ENCODE data around the gene HINFP.
"Not testable (repeated sequence)": the region's sequence is repeated elsewhere in the genome, so short reads cannot be mapped to it uniquely, and the experiment has no call there.

HINFP gene

DNA sequence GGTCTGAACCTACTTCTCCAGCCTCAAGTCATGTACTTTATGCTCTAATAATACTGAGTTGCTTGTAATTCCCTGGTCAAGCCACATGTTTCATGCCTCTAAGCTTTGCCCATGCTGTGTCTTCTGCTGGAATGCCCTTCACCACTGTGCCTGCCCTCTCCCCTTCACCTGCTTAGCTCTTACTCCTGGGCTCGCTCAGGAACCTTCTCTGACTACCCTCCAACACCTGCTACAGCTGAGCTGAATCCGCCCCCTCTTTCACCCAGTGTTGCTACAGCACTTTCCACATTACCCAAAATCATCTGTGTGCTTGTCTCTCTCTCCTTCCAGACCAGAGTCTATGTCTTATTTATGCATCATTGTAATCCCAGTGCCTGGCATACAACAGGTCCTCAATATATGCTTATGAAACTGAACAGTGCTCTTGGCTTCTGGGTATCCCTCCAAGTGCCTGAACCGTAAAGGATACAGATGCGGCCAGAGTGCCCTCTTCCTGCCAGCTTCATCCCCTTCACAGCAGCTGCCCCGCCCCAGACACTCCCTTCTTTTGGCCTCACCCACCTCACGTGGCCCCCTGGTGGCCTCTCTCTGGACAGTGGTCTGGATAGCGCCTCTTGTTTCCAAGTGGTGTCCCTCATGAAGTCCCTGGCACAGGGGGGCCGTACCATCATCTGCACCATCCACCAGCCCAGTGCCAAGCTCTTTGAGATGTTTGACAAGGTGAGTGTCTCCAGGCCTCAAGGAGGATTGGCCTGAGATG, 34.5 kb downstream of the HINFP start:
- DNase-seq (ENCODE audit: low spot score), result peak; percentile 66

DNA sequence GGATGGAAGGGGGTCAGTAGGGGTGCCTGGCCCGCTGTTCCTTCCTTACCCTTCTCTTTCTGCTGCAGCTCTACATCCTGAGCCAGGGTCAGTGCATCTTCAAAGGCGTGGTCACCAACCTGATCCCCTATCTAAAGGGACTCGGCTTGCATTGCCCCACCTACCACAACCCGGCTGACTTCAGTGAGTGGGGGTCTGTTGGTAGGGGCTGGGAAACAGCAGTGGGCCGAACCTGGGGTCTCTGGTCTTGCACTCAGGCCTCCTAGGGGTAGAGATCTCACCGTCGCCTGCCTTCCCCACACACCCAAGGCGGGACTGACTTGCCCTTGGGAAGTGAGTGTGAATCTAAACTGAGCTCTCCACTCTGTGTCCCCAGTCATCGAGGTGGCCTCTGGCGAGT, 35.1 kb downstream of the HINFP start:
- no peak for DNase-seq (ENCODE audit: low spot score)

DNA sequence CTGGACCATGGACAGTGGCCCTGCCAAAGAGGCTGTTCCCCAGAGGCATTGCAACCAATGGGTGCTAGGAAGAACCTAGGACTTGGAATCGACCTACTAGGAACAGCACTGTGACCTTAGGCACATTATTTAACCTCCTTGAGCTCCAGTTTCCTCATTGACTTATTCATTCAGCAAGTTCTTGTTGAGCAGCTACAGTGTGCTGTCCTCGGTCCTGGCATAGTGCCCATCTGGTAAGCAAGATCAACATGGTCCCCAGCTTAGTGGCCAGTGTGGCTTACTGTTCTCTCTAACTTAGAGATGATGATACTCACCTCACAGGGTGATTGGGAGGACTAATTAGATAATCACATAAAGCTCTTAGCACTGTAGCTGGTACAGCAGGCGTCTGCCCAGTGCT, 35.7 kb downstream of the HINFP start:
- DNase-seq (ENCODE audit: low spot score), result no peak

DNA sequence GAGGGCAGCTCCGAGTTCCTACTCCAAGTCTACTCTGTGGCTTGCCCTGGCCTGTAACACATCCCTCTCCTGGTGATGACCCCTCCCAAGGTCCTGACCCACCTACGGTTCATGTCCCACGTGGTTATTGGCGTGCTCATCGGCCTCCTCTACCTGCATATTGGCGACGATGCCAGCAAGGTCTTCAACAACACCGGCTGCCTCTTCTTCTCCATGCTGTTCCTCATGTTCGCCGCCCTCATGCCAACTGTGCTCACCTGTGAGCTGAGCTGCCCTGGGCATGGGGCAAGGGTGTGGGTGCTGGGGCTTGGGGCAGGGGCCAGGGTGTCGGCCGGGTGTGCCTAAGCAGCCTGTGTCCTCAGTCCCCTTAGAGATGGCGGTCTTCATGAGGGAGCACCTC, 37.1 kb downstream of the HINFP start:
- no peak for DNase-seq (ENCODE audit: low spot score)

DNA sequence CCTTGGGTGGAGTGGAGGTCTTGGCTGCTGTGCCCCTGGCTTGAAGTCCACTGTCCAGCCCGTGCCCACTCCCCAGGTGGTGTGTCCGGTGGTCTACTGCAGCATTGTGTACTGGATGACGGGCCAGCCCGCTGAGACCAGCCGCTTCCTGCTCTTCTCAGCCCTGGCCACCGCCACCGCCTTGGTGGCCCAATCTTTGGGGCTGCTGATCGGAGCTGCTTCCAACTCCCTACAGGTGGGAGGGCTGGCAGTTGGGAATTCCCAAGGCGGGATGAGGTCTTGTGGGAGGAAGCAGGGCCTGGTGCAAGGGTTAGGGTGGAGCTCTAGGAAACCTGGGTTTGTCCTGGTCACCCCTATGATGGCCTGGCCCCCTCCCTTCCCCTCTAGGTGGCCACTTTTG, 38.8 kb downstream of the HINFP start:
- DNase-seq (ENCODE audit: low spot score), result no peak

DNA sequence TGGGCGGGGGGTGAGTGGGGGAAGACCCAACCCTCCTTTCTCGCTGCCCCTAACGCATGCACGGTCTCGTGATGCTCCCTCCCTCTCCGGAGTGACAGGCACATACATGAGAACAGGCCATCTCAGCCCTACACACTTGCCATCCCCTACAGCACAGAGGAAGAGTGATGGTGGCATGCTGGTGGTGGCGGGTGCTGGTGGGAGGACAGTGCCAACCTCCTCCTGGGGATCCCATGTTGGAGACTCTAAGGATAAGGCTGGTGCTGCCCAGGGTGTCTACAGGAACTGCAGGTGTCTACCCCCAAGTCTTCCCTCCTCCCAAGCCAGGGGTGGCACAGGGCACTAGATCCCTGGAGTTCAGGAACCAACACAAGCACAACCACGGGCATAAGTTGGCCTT, 40.5 kb downstream of the HINFP start:
- no peak for DNase-seq (ENCODE audit: low spot score)

DNA sequence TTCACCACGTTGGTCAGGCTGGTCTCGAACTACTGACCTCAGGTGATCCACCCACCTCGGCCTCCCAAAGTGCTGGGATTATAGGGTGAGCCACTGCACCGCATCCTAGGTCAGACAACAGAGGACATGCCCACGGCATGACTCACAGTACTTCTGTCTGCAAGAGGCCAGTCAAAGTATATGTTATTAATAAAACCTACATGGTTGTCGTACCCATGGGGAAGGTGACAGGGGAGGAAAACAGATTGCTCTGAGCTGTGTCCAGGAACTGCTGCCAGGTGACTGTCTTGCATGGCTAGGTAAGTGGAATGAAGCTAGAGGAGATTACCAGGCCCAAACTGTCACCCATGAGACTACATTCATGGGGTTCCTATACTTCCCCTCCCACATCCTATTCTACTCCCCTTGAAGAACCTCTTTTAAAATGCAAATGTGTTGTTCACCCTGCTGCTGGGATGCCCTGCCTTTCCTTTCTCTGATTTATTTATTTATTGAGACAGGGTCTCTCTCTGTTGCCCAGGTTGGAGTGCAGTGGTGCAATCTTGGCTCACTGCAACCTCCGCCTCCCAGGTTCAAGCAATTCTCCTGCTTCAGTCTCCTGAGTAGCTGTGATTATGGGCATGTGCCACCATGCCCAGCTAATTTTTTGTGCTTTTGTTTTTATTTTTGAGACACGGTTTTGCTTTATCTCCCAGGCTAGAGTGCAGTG, 45.1 kb downstream of the HINFP start:
- peak; percentile 84 for DNase-seq (ENCODE audit: low spot score)

DNA sequence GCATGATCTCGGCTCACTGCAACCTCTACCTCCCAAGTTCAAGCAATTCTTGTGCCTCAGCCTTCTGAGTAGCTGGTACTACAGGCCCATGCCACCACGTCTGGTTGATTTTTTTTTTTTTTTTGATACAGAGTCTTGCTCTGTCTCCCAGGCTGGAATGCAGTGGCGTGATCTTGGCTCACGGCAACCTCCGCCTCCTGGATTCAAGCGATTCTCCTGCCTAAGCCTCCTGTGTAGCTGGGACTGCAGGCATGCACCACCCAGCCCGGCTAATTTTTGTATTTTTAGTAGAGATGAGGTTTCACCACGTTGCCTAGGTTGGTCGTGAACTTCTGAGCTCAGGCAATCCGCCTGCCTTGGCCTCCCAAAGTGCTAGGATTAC, 45.7 kb downstream of the HINFP start:
- DNase-seq (ENCODE audit: low spot score), result not testable (repeated sequence)

DNA sequence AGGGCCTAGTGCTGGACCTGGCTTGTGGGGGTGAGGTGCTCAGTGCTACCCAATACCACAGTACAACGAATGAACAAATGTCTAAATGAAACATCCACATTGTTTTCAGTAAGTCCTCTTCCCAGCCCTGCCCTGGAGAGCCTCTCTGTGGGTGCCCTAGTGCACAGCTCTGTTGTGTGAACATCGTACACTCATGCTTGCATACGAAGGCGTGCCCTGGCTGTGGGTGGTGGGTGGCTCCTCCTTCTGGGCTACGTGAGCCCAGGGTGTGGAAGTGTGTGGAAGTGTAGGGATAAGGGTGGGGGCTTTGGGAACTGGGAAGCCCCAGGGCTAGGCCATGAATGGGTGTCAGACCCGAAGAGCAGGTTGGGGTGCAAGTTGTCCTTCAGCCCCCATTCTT, 46.6 kb downstream of the HINFP start:
- DNase-seq (ENCODE audit: low spot score), result peak; percentile 30

DNA sequence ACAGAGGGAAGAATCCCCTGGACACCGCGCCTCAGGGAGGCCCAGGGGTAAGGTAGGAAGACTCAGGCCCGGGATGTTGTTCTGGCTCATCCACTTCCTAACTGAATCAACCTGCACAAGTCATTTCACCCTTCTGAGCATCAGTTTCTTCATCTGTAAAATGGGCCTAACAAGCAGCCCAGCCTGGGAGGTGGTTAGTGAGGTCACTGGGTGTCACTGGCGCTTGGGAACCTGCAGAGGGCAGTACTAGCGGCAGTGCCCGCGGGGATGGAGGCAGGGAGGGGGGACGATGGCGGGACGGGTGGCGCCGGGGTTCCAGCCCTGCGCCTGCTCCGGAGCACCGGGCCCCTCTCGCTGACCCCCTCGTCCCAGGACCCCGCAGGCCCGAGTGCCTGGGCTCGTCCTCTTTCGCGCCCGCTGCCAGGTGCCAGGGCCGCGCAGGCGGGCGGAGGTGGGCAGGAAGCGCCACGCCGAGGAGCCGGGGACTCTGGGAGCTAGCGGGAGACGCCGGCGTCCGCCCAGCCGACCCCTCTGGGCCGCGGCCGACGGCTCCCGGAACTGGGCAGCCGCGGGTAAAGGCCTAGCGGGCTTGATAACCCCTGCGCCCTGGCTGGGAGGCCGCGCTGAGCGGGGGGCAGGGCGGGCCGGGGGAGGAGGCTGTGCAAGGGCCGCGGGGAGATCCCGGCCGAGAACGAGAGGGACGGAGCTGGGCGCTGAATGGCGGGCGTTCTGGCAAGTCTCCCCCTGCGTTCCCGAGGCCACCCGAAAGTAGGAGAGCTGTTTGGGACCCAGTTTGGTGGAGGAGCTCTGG, 47.3 kb downstream of the HINFP start, which contains the start of gene NLRX1:
Gene NLRX1, plus strand, starts transcription at position 255 of the 811 bp plus-strand sequence. CDS start 2,679 bp downstream, outside the sequence.
- DNase-seq (ENCODE audit: low spot score), result peak; percentile 85

DNA sequence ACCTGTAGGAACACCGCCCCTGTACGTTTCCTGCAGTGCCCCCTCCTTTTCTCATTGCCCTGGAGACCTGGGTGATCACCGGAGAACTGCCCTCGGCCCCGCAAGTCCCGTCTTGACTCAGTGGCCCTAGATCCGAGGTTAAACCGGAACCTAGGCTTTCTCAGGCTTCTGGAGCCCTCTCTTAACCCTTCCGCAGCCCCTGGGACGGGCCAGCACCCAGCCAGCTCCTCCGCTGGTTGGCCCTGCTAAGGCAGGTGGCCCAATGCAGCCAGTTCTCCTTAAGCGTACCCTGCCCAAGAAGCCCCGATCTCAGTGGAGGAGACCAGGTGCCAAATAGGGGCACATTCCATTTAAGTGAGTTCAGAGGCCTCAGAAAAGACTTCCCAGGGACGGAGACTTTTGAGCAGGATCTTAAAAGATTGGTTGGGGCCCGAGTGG, 47.9 kb downstream of the HINFP start:
- no peak for DNase-seq (ENCODE audit: low spot score)

DNA sequence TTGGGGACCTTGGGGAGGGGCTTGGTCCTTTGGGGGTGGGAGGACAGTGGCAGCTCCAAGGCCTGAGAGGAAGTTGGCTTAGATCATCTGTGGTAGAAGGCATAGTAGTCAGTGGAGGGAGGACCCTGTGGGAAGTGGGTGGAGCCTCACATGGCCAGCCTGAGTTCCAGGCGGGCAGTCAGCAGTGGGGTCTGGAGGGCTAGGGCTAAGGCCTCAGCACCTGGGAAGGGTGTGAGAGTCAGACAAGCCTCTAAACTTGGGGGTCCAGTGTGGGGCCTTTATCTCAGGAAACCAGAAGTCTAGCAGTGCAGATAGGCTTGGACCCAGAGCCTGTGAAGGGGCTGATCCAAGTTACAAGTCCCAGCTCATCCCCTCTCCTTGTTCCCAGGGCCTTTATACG, 51.1 kb downstream of the HINFP start:
- no peak for DNase-seq (ENCODE audit: low spot score)

DNA sequence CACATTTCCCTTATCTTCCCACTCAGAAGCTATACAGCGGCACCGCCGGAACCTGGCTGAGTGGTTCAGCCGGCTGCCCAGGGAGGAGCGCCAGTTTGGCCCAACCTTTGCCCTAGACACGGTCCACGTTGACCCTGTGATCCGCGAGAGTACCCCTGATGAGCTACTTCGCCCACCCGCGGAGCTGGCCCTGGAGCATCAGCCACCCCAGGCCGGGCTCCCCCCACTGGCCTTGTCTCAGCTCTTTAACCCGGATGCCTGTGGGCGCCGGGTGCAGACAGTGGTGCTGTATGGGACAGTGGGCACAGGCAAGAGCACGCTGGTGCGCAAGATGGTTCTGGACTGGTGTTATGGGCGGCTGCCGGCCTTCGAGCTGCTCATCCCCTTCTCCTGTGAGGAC, 52.1 kb downstream of the HINFP start:
- DNase-seq (ENCODE audit: low spot score), result no peak

DNA sequence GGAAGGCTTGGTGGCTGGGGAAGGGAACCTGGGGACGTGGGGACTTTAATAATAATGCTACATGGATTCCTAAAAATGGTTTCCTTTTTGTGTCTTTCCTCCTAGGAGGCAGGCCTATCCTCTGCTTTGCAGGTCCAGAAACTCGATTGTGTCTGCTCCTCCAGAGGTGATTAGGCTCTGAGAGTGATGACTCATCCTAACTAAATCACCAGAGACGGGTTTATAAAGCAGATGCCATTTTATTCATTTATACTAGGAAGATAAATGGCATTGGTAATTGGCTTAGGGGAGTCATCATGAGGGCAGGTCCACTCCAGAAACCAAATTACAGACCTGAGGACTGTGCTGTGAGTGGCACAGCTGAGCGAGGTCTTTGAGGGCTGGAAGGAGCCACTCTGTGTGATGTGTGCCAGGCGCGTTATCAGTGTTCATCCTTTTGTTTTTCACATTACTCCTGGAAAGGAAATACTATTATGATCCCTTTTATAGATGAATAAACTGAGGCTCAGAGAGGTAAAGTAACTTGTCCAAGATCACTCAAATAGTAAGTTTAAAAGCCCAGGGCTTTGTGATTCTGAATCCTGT, 54.2 kb downstream of the HINFP start:
- DNase-seq (ENCODE audit: low spot score), result peak; percentile 23

DNA sequence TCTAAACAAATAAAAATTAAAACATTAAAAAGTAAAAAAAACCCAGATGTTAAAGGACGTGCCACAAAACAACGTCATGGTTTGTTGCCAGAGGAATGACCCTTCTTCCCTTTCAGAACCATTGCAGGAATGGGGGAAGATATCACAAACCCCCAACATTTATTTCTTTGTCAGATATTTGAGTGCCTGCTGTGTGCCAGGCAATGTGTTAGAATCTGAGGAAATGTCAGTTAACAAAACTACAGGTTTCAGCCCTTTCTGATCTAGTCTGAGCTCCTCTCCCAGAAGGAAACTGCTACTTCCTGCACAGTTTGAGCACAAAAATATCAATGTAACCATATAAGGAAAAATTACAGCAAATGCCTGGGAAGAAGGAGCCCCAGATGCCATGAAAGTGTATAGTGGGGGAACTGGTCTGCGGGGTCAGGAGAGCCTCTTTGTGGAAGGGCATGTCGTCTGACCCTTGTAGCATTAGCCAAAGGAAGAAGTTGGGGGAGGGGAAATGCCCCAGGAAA, 56.8 kb downstream of the HINFP start:
- DNase-seq (ENCODE audit: low spot score), result no peak

DNA sequence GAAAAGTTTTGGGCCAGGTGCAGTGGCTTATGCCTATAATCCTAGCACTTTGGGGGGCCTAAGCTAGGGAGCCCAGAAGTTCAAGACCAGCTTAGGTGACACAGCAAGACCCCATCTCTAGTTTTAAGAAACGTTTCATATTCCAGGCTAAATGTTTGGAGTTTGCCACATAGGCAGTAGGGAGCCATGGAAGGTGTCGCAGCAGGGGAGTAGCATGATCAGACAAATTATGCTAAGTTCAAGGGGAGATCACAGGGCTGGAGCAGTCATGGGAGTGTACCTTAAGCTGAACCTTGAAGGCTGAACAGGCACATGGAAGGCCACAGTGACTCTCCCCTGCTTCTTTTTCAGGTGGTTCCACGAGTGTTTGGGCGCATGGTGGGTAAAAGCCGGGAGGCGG, 58.0 kb downstream of the HINFP start:
- DNase-seq (ENCODE audit: low spot score), result no peak

DNA sequence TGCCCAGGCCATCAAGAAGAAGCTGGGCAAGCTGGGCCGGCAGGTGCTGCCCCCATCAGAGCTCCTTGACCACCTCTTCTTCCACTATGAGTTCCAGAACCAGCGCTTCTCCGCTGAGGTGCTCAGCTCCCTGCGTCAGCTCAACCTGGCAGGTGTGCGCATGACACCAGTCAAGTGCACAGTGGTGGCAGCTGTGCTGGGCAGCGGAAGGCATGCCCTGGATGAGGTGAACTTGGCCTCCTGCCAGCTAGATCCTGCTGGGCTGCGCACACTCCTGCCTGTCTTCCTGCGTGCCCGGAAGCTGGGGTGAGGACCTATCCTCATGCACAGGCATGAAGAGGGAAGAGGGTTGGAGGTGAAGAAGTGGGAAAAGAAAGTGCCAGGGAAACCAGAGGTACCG, 58.6 kb downstream of the HINFP start:
- no peak for DNase-seq (ENCODE audit: low spot score)

DNA sequence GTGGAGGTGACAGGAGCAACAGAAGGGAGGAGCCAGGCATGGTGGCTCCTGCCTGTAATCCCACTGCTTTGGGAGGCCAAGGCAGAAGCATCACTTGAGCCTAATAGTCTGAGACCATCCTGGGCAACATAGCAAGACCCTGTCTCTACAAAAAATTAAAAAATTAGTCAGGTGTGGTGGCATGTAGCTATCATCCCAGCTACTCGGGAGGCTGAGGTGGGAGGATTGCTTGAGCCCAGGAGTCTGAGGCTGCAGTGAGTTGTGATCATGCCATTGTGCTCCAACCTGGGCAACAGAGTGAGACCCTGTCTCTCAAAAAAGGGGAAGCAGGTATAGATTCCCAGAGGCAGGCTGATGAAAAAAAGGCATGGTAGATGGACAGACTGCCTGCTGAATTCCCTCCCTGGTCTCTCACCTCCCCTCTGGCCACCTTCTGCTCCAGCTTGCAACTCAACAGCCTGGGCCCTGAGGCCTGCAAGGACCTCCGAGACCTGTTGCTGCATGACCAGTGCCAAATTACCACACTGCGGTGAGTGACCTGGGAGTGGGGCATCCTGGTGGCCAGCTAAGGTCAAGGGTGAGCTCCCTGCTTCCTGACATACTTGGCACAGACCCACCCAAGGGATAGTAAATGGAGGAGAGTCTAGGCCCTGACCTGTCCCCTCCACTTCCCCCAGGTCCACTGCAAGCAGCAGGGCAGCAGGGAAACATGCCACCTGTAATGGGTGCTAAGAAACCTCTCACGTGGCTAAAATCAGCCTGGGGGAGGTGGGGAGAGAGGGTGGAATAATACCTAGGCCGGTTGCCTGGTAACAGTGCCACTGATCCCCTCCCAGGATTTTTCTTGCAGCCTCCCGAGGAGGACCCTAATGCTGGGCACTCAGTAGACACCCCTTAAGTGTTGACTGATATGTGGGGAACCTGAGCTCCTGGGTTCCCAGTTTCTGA, 59.6 kb downstream of the HINFP start:
- no peak for DNase-seq (ENCODE audit: low spot score)

DNA sequence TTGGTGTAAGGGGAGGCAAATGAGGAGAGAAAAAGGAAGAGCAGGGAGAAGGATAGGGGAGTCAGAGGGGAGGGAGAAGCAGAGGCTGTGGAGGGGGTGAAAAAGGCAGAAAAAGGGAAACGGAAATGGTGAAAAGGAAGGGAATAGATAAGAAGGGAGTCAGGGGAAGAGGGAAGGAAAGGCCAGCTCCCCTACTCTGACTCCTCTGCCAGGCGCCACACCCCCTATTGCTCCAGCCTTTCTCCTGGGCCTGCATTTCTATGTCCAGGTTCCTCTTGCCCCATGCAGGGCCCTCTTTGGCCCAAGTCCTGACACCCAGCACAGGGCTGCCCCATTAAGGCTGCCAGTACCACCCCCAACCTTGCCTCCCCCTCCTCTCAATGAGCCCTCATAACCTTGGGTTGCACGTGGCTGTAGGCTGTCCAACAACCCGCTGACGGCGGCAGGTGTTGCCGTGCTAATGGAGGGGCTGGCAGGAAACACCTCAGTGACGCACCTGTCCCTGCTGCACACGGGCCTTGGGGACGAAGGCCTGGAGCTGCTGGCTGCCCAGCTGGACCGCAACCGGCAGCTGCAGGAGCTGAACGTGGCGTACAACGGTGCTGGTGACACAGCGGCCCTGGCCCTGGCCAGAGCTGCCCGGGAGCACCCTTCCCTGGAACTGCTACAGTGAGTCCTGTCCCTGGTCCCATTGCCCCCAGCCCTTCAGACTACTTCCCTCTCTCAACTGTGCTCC, 60.5 kb downstream of the HINFP start:
- DNase-seq (ENCODE audit: low spot score), result no peak

DNA sequence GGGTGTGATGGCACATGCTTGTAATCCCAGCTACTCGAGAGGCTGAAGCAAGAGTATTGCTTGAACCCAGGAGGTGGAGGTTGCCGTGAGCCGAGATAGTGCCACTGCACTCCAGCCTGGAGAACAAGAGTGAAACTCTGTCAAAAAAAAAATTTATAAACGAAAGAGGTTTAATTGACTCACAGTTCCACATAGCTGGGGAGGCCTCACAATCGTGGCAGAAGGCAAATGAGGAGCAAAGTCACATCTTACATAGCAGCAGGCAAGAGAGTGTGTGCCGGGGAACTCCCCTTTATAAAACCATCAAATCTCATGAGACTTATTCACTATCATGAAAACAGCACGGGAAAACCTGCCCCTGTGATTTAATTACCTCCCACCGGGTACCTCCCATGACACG, 63.0 kb downstream of the HINFP start:
- DNase-seq (ENCODE audit: low spot score), result not testable (repeated sequence)

All from SW480 (cell line).